Activated CD4-positive, alpha-beta T cell treated with anti-CD3 and anti-CD28 coated beads, Interleukin-2, amount 50 U/mL, for 24 hours (primary cell): Measurements from ENCODE around the gene F2.
"Not testable (repeated sequence)": the region's sequence is repeated elsewhere in the genome, so short reads cannot be mapped to it uniquely, and the experiment has no call there.

Source experiments
- DNase-seq, 2 donors: peaks; one replicate each; pipeline ENCODE4 v3.0.0-alpha.2; 2020; ENCODE audit warnings: low read depth in 1 of 2, low spot score in 1 of 2

The F2 gene

DNA sequence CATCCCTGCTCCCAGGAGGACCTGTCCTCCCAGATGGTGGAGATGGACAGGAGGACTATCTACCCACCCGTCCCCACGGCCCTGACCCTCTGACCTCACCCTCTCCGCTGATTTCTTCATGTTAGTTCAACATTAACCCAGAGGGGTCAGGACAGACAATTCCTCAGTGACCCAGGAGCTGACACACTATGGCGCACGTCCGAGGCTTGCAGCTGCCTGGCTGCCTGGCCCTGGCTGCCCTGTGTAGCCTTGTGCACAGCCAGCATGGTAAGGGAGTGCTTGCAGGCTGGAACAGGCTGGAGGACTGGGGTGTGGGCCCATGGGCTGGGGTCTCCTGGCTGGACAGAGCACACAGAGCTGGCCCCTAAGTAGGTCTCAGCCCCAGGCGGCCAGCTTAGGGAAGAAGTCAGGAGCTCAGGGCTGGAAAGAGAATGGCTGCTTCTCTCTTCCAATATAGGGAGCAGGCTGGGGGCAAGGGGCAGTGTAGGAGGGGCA, at the start of gene F2:
F2 (plus strand) TSS at position 166 of the 495 bp plus-strand sequence; CDS start at position 189, 23 bp downstream.
- DNase-seq: no peak

GRCh38 chr11:46669711-46670139, 49.3 kb upstream of the F2 start:
- DNase-seq: no peak

DNA sequence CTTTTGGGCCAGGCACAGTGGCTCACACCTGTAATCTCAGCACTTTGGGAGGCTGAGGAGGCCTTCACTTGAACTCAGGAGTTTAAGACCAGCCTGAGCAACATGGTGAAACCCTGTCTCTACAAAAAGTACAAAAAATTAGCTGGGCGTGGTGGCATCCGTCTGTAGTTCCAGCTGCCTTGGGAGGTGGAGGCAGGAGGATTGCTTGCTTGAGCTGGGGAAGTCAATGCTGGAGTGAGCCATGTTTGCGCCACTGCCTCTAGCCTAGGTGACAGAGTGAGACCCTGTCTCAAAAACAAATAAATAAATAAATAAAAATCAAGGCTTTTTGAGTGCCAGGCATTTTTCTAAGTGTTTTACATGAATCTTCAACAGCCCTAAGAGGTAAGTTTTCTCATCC, 48.5 kb upstream of the F2 start:
- not testable (repeated sequence) for DNase-seq

GRCh38 chr11:46671958-46672315, 47.1 kb upstream of the F2 start:
- no peak for DNase-seq

GRCh38 chr11:46672381-46672839, 46.6 kb upstream of the F2 start:
- DNase-seq: no peak

DNA sequence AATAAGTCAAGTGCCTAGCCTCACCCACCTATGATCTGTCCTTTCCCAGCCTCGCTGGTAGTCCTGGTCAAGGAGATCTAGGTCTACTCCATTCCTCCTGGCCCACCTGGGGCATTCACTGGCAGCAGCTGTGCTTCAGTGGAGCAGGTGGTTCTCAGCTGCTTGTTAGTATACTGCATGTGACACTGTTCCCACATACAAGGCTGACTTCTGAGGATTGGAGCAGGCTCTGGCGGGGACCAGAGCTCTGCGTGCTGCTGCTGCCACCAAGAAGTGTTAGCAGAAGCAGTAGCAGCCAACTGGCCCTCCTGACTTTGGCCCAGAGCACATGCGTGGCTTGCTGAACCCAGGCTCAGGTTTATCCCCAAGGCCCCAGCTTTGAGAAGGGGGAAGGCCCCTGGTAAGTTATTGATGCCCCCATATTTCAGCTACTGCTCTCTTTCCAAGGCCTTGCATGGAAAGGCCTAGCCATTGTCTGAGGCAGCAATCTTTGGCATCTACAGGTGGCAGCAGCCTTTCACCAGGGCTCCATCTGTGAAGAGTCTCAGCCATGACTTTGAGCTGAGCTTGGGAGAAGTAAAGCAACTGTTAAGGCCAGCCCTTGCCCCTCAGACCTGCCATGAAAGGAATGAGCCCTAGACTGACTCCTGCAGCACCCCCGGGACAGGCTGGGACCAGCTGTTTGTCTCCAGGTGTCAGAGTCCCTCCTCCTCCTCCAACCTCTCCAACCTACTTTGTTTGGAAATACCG, 45.1 kb upstream of the F2 start:
- no peak for DNase-seq

DNA sequence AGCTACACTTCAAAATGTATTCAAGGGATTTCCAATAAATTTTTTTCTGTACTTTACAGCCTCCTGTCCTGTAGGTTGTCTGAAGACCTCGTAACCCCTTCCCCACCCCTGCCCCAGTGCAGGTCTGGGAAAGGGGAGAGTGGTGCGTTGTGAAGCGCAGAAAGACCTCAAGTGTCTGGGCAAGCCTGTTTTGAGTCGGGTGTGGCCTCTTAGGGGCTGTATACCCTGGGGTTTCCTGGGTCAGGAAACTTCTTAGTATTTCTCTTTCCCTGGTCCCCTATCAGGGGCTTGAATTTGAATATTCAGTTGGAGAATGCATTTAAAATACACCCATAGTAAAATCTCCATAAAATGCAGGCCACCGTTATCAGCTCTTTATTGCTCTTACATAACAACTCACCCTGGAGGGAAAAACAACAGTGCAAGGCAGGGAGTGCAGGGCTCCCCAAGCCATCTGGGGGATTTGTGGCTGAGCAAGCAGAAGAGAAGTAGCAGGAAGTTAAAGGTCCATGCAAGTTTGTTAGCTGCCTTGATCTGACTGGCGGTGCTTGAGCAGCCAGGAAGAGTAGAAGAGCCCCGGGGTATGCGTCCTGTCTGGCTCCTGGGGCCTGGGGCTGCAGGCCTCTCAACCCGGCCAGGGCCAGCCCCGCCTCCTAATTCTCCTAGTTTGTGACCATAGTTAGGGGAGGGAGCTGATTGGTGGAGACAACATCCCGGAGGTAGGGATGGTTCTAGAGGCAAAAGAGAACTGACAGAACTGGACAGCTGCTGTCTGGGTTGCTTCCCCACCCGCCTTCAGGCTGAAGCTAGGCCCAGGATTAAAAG, 44.3 kb upstream of the F2 start:
- no peak for DNase-seq

DNA sequence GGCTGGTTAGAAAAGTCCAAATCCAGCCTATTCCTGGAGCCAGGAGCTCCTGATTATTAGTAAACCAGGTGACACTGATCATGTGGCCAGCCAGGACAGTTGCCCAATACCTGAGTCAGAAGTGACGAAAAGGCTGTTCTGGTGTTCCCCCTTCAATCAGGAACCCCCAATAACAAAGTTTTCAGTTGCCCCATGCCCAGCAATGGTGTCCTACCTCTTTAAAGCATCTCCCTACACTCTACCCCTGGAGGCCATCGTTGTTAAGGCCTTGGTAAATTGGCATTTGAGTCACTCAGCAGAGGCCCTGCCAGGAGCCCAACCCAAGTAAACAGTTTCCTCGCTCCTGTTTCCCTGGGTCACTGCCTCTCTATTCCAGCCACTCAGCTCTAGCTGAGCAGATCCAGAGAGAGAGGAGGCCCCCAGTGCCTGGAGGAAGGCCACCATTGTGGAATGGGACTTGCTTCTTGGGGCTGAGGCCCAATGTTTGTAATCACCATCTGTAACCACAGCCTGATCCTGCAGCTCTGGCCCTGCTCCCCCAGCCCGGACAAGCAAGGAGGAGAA, 43.6 kb upstream of the F2 start:
- DNase-seq: no peak

DNA sequence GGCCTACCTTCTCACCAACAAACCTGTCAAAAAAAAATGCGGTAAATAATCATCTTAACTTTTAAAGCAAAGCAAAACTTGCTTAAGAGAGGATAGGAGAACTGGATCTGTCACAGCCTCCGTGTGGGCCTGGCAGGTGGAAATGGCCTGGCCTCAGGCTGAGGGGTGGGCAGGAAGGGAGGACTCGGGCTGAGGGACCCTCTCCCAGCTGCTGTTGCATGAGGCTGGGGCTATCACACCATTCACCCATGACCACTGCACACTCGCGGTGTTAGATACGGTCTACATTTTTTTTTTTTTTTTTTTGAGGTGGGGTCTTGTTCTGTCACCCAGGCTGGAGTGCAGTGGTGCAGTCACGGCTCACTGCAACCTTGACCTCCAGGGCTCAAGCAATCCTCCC, 43.1 kb upstream of the F2 start:
- no peak for DNase-seq

DNA sequence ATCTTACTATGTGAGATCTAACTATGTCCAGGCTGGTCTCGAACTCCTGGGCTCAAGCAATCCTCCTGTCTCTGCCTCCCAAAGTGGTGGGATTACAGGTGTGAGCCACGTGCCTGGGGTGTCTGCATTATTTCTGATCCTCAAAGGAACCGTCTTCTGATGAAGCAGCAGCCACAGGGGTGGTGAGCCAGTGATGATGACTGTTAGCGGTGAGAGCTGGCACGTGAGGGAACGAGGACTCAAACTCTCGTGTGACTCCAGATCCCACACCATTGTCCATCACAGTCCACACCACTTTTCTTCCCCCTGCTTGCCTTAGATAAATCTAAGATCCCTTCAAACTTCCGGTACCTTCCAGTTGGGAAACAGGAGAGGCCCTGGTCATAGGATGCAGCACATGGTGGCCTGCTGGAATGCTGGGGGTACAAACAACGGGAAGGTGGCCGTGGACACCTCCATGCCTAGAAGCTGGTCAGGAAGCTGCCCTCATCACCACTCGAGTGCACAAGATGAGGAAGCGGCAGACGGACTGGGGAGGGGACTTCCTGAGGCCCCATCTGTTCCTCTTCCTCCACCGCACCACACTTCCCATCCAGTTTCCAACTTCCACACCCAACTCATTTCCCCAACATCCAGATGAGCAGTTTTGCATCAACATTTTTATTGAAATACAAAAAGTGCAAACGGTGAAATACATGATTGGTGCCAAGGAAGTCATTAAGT, 42.4 kb upstream of the F2 start:
- DNase-seq: no peak

DNA sequence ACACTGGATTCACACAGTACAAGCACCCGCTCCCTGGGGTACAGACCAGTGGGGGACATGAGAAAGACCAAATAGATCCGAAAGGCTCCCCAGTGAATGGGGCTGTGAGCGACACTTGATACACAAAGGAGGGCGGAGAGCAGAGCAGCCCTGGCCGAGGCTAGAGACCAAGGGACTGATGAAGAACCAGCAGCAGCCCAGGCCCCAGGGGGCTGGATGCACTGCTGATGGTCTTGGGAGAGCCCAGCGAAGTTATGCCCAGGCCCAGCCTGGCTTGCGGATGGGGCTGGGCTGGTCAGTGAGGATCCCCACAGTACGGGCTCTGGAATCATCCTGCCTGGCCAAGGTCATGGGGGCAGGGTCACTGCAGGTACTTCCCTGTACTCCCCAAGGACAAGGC, 41.8 kb upstream of the F2 start:
- no peak for DNase-seq

GRCh38 chr11:46677991-46678740, 40.8 kb upstream of the F2 start:
- no peak for DNase-seq

DNA sequence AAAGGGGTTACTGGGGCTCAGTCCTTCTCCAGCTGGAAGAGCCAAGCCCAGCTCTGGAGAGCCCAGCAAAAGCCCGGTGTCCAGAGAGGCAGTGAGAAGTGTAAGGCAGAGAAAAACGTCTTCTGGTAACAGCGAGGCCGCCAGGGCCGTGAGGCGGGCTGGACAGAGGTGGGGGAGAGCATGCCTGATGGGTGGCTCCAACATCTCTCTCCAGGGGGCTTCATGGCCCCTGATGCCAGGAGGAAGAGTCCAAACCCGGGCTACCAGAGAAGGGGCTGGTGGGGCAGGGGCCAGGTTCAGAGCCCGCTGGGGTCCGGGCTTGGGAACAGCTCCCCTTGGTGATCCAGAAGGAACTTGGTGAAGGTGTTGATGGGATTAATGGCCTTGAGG, 40.3 kb upstream of the F2 start:
- DNase-seq: no peak

- DNase-seq: no peak
Measured at GRCh38 chr11:46679241-46680163, 39.5 kb upstream of the F2 start.

- DNase-seq: no peak
Measured at GRCh38 chr11:46680164-46680760, 38.8 kb upstream of the F2 start.

DNA sequence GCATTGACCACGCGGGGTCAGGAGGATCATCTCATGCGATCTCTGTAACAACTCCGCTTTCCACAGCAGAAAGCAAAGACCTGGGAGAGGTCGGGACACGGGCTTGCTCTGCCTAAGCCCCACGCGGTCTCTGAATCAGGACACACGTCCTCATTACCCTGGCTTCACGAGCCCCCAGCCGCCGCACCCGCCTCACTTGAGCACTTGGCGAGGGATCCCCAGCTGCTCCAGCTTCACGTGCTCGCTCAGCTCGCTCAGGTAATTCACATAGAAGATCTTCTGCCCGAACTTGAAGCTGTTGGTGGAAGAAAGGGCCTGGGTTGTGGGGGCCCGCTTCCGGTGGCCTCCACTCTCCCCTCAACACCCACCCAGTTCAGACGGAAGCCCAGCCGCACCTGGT, 38.2 kb upstream of the F2 start:
- DNase-seq: no peak

- no peak for DNase-seq
Measured at GRCh38 chr11:46681814-46682213, 37.2 kb upstream of the F2 start.

GRCh38 chr11:46682773-46683752, 36.0 kb upstream of the F2 start:
- DNase-seq: no peak
